ENCODE measurements around the gene ADAMTS2.

ADAMTS2 gene

GRCh38 chr5:179317411-179318220 is 27.6 kb downstream of the ADAMTS2 start:
- Mint-ChIP-seq H3K9me3 (no peaks in the 10 kb centered on the region), H3K36me3 (ENCODE audit: low read depth) (no peaks in the 10 kb centered on the region), H3K27ac (no peak overlapping the region), H3K4me1 (ENCODE audit: low read depth) (no peaks in the 10 kb centered on the region), H3K4me3 (no peak overlapping the region), H3K27me3 (ENCODE audit: low read depth) (no peaks in the 10 kb centered on the region)

- H3K4me3 Mint-ChIP-seq = no peak overlapping the region
- no peaks in the 10 kb centered on the region for H3K9me3 Mint-ChIP-seq
- no peaks in the 10 kb centered on the region for H3K4me1 Mint-ChIP-seq (ENCODE audit: low read depth)
- H3K27me3 Mint-ChIP-seq (ENCODE audit: low read depth) = no peaks in the 10 kb centered on the region
- H3K36me3 Mint-ChIP-seq (ENCODE audit: low read depth) = no peaks in the 10 kb centered on the region
- H3K27ac Mint-ChIP-seq = no peak overlapping the region
Observed at GRCh38 chr5:179316982-179317381, 28.3 kb downstream of the ADAMTS2 start.

- H3K4me1 Mint-ChIP-seq (ENCODE audit: low read depth) = no peaks in the 10 kb centered on the region
- no peak overlapping the region for H3K27ac Mint-ChIP-seq
- no peaks in the 10 kb centered on the region for H3K36me3 Mint-ChIP-seq (ENCODE audit: low read depth)
- no peaks in the 10 kb centered on the region for H3K27me3 Mint-ChIP-seq (ENCODE audit: low read depth)
- H3K4me3 Mint-ChIP-seq = no peak overlapping the region
- H3K9me3 Mint-ChIP-seq = no peaks in the 10 kb centered on the region
Observed at GRCh38 chr5:179316111-179316551, 29.1 kb downstream of the ADAMTS2 start.

- no peaks in the 10 kb centered on the region for H3K36me3 Mint-ChIP-seq (ENCODE audit: low read depth)
- H3K27ac Mint-ChIP-seq = no peak overlapping the region
- no peaks in the 10 kb centered on the region for H3K9me3 Mint-ChIP-seq
- H3K4me3 Mint-ChIP-seq = no peak overlapping the region
- no peaks in the 10 kb centered on the region for H3K27me3 Mint-ChIP-seq (ENCODE audit: low read depth)
- H3K4me1 Mint-ChIP-seq (ENCODE audit: low read depth) = no peaks in the 10 kb centered on the region
Observed at GRCh38 chr5:179315356-179315890, 29.8 kb downstream of the ADAMTS2 start.

GRCh38 chr5:179314606-179315355 is 30.5 kb downstream of the ADAMTS2 start:
- H3K27me3 Mint-ChIP-seq (ENCODE audit: low read depth) = no peaks in the 10 kb centered on the region
- H3K27ac Mint-ChIP-seq = no peak overlapping the region
- no peaks in the 10 kb centered on the region for H3K36me3 Mint-ChIP-seq (ENCODE audit: low read depth)
- H3K9me3 Mint-ChIP-seq = no peaks in the 10 kb centered on the region
- H3K4me3 Mint-ChIP-seq = no peak overlapping the region
- no peaks in the 10 kb centered on the region for H3K4me1 Mint-ChIP-seq (ENCODE audit: low read depth)

- no peak overlapping the region for H3K27ac Mint-ChIP-seq
- no peaks in the 10 kb centered on the region for H3K27me3 Mint-ChIP-seq (ENCODE audit: low read depth)
- H3K4me3 Mint-ChIP-seq = no peak overlapping the region
- H3K4me1 Mint-ChIP-seq (ENCODE audit: low read depth) = no peaks in the 10 kb centered on the region
- H3K9me3 Mint-ChIP-seq = no peaks in the 10 kb centered on the region
- no peaks in the 10 kb centered on the region for H3K36me3 Mint-ChIP-seq (ENCODE audit: low read depth)
Observed at GRCh38 chr5:179313849-179314521, 31.3 kb downstream of the ADAMTS2 start.

- H3K36me3 Mint-ChIP-seq (ENCODE audit: low read depth) = no peaks in the 10 kb centered on the region
- no peaks in the 10 kb centered on the region for H3K27me3 Mint-ChIP-seq (ENCODE audit: low read depth)
- H3K4me3 Mint-ChIP-seq = no peak overlapping the region
- no peaks in the 10 kb centered on the region for H3K4me1 Mint-ChIP-seq (ENCODE audit: low read depth)
- H3K27ac Mint-ChIP-seq = no peak overlapping the region
- H3K9me3 Mint-ChIP-seq = no peaks in the 10 kb centered on the region
Observed at GRCh38 chr5:179312557-179313235, 32.6 kb downstream of the ADAMTS2 start.

GRCh38 chr5:179311581-179311980 is 33.7 kb downstream of the ADAMTS2 start:
- Mint-ChIP-seq H3K4me3 (no peak overlapping the region), H3K27me3 (ENCODE audit: low read depth) (no peaks in the 10 kb centered on the region), H3K4me1 (ENCODE audit: low read depth) (no peaks in the 10 kb centered on the region), H3K36me3 (ENCODE audit: low read depth) (no peaks in the 10 kb centered on the region), H3K27ac (no peak overlapping the region), H3K9me3 (no peaks in the 10 kb centered on the region)

- H3K4me3 Mint-ChIP-seq = no peak overlapping the region
- H3K27me3 Mint-ChIP-seq (ENCODE audit: low read depth) = no peaks in the 10 kb centered on the region
- no peaks in the 10 kb centered on the region for H3K36me3 Mint-ChIP-seq (ENCODE audit: low read depth)
- H3K27ac Mint-ChIP-seq = no peak overlapping the region
- H3K4me1 Mint-ChIP-seq (ENCODE audit: low read depth) = no peaks in the 10 kb centered on the region
- no peaks in the 10 kb centered on the region for H3K9me3 Mint-ChIP-seq
Observed at GRCh38 chr5:179311091-179311470, 34.2 kb downstream of the ADAMTS2 start.

GRCh38 chr5:179310439-179311090 is 34.7 kb downstream of the ADAMTS2 start:
- no peaks in the 10 kb centered on the region for H3K27me3 Mint-ChIP-seq (ENCODE audit: low read depth)
- no peak overlapping the region for H3K27ac Mint-ChIP-seq
- H3K4me3 Mint-ChIP-seq = no peak overlapping the region
- H3K9me3 Mint-ChIP-seq = no peaks in the 10 kb centered on the region
- H3K4me1 Mint-ChIP-seq (ENCODE audit: low read depth) = no peaks in the 10 kb centered on the region
- no peaks in the 10 kb centered on the region for H3K36me3 Mint-ChIP-seq (ENCODE audit: low read depth)

- no peak overlapping the region for H3K27ac Mint-ChIP-seq
- H3K36me3 Mint-ChIP-seq (ENCODE audit: low read depth) = no peaks in the 10 kb centered on the region
- H3K4me1 Mint-ChIP-seq (ENCODE audit: low read depth) = no peaks in the 10 kb centered on the region
- peaks cover 7% of the 10 kb centered on the region for H3K9me3 Mint-ChIP-seq
- no peaks in the 10 kb centered on the region for H3K27me3 Mint-ChIP-seq (ENCODE audit: low read depth)
- H3K4me3 Mint-ChIP-seq = no peak overlapping the region
Observed at GRCh38 chr5:179309751-179310320, 35.4 kb downstream of the ADAMTS2 start.

- Mint-ChIP-seq H3K27me3 (ENCODE audit: low read depth) (no peaks in the 10 kb centered on the region), H3K36me3 (ENCODE audit: low read depth) (no peaks in the 10 kb centered on the region), H3K4me1 (ENCODE audit: low read depth) (no peaks in the 10 kb centered on the region), H3K9me3 (peaks cover 12% of the 10 kb centered on the region), H3K27ac (no peak overlapping the region), H3K4me3 (no peak overlapping the region)
Observed at GRCh38 chr5:179309383-179309670, 35.9 kb downstream of the ADAMTS2 start.

- no peak overlapping the region for H3K4me3 Mint-ChIP-seq
- H3K9me3 Mint-ChIP-seq = peaks cover 15% of the 10 kb centered on the region
- no peaks in the 10 kb centered on the region for H3K36me3 Mint-ChIP-seq (ENCODE audit: low read depth)
- H3K27me3 Mint-ChIP-seq (ENCODE audit: low read depth) = no peaks in the 10 kb centered on the region
- no peak overlapping the region for H3K27ac Mint-ChIP-seq
- no peaks in the 10 kb centered on the region for H3K4me1 Mint-ChIP-seq (ENCODE audit: low read depth)
Observed at GRCh38 chr5:179308563-179309382, 36.5 kb downstream of the ADAMTS2 start.
